DOHH2 (cell line): Measurements from ENCODE around the gene DCP1B.

ENCODE experiments used
- H3F3A ChIP-seq: fragments of 200-600 bp; sonication (generic), shearing (Covaris generic); 2 replicates; pipeline ENCODE4 v1.6.0; 2016; ENCODE audit warnings: antibody characterized with exemption, mild to moderate bottlenecking; ENCODE audit not compliant: control insufficient read depth, insufficient read depth
- H3K27ac ChIP-seq: fragments of 200-600 bp; sonication (generic); 2 replicates; pipeline ENCODE4 v1.5.1; 2014; ENCODE audit warnings: low read depth, mild to moderate bottlenecking, low read length, moderate library complexity
- H3K27me3 ChIP-seq: fragments of 200-600 bp; sonication (generic); 2 replicates; pipeline ENCODE4 v1.6.1; 2014; ENCODE audit warnings: mild to moderate bottlenecking, low read length, mixed read lengths; ENCODE audit not compliant: control insufficient read depth
- H3K36me3 ChIP-seq: fragments of 200-600 bp; sonication (generic); 2 replicates; pipeline ENCODE4 v1.6.1; 2014; ENCODE audit warnings: mild to moderate bottlenecking, low read length, moderate library complexity, mixed read lengths; ENCODE audit not compliant: control insufficient read depth
- H3K4me1 ChIP-seq: fragments of 200-600 bp; sonication (generic); 2 replicates; pipeline ENCODE4 v1.6.1; 2014; ENCODE audit warnings: mild to moderate bottlenecking, low read length, mixed read lengths; ENCODE audit not compliant: control insufficient read depth
- H3K4me2 ChIP-seq: fragments of 200-600 bp; sonication (generic); 2 replicates; pipeline ENCODE4 v1.6.0; 2014; ENCODE audit warnings: mild to moderate bottlenecking, low read length, moderate library complexity
- H3K4me3 ChIP-seq: fragments of 200-600 bp; sonication (generic); 2 replicates; pipeline ENCODE4 v1.5.1; 2014; ENCODE audit warnings: mild to moderate bottlenecking, low read length, mixed read lengths
- H3K79me2 ChIP-seq: fragments of 200-600 bp; sonication (generic); 2 replicates; pipeline ENCODE4 v1.6.1; 2014; ENCODE audit warnings: mild to moderate bottlenecking, low read length, mixed read lengths; ENCODE audit not compliant: control insufficient read depth
- H3K9me2 ChIP-seq: fragments of 200-600 bp; sonication (generic); replicated peaks from 2 replicates; pipeline ENCODE4 v1.6.1; 2014; ENCODE audit warnings: mild to moderate bottlenecking, low read length, mixed read lengths; ENCODE audit not compliant: control insufficient read depth
- H3K9me3 ChIP-seq: fragments of 200-600 bp; sonication (generic); 2 replicates; pipeline ENCODE4 v1.6.1; 2014; ENCODE audit warnings: antibody characterized with exemption, low read length, mixed read lengths; ENCODE audit not compliant: control insufficient read depth, insufficient read depth
- H4K20me1 ChIP-seq: fragments of 200-600 bp; sonication (generic); 2 replicates; pipeline ENCODE4 v1.6.0; 2014; ENCODE audit warnings: low read depth, mild to moderate bottlenecking, antibody characterized with exemption, low read length, moderate library complexity; ENCODE audit not compliant: control insufficient read depth, insufficient read depth
- EZH2phosphoT487 ChIP-seq: fragments of 200-600 bp; sonication (generic); IDR thresholded peaks from 2 replicates; pipeline ENCODE4 v1.6.1; 2017; ENCODE audit warnings: borderline replicate concordance, mild to moderate bottlenecking, antibody characterized with exemption, low read length, moderate library complexity, mixed read lengths
- TF ChIP-seq, protein P1 (sequence below): fragments of 200-600 bp; sonication (generic); IDR thresholded peaks from one replicate; pipeline ENCODE4 v1.5.1; 2014; ENCODE audit warnings: antibody characterized with exemption, mild to moderate bottlenecking, low read depth, low read length; ENCODE audit not compliant: poor library complexity, severe bottlenecking

Gene DCP1B

DNA sequence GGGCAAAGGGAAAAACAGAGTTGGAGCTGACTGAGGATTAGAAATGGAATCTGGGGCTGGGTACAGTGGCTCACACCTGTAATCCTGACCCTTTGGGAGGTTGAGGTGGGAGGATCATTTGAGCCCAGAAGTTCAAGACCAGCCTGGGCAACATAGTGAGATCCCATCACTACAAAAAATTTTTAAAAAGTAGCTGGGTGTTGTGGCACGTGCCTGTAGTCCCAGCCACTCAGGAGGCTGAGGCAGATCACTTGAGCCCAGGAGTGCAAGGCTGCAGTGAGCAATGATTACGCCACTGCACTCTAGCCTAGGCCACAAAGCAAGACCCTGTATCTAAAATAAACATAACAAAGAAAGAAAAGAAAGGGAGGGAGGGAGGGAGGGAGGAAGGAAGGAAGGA lies 14.9 kb upstream of the DCP1B start:
- Histone ChIP-seq H3F3A (no peaks in the 10 kb centered on the region), H3K79me2 (no peaks in the 10 kb centered on the region), H3K4me1 (no peaks in the 10 kb centered on the region), H3K27me3 (peaks cover 8% of the 10 kb centered on the region; the same call in 1 of the 2 replicates), H3K36me3 (no peaks in the 10 kb centered on the region), H4K20me1 (no peaks in the 10 kb centered on the region), H3K27ac (no peak overlapping the region), H3K4me3 (no peak overlapping the region), H3K9me2 (no peaks in the 10 kb centered on the region), H3K9me3 (no peaks in the 10 kb centered on the region), H3K4me2 (no peak overlapping the region)
- TF ChIP-seq EZH2phosphoT487: no peak
- TF ChIP-seq, protein P1, sequence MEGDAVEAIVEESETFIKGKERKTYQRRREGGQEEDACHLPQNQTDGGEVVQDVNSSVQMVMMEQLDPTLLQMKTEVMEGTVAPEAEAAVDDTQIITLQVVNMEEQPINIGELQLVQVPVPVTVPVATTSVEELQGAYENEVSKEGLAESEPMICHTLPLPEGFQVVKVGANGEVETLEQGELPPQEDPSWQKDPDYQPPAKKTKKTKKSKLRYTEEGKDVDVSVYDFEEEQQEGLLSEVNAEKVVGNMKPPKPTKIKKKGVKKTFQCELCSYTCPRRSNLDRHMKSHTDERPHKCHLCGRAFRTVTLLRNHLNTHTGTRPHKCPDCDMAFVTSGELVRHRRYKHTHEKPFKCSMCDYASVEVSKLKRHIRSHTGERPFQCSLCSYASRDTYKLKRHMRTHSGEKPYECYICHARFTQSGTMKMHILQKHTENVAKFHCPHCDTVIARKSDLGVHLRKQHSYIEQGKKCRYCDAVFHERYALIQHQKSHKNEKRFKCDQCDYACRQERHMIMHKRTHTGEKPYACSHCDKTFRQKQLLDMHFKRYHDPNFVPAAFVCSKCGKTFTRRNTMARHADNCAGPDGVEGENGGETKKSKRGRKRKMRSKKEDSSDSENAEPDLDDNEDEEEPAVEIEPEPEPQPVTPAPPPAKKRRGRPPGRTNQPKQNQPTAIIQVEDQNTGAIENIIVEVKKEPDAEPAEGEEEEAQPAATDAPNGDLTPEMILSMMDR: no peak

DNA sequence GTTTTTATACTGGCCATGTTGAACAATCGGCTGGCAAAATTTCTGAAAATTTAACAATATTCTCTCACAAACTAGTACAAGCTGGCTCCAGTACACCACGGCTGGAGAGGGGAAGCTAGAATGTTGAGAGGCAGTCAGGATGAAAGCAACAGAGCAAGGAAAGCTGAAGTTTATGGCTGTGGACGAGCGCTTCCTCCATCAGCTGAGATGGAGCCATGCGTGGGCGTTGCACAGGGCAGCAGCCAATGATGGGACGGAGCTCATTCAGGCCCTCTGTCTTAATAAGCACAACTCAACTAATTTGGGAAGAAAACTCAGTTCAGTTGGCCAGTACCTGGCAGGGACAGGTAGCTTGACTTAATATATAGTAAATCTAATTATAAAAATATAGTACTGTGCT lies 14.1 kb upstream of the DCP1B start:
- H3K4me3 ChIP-seq: no peak overlapping the region
- TF ChIP-seq EZH2phosphoT487: no peak
- TF ChIP-seq, protein P1: no peak
- H3K27me3 ChIP-seq: peaks cover 8% of the 10 kb centered on the region; the same call in 1 of the 2 replicates
- H3K9me3 ChIP-seq: no peaks in the 10 kb centered on the region
- H3K36me3 ChIP-seq: no peaks in the 10 kb centered on the region
- H3F3A ChIP-seq: no peaks in the 10 kb centered on the region
- H3K9me2 ChIP-seq: no peaks in the 10 kb centered on the region
- H3K4me1 ChIP-seq: no peaks in the 10 kb centered on the region
- no peak overlapping the region for H3K27ac ChIP-seq
- no peaks in the 10 kb centered on the region for H3K79me2 ChIP-seq
- no peak overlapping the region for H3K4me2 ChIP-seq
- H4K20me1 ChIP-seq: no peaks in the 10 kb centered on the region

DNA sequence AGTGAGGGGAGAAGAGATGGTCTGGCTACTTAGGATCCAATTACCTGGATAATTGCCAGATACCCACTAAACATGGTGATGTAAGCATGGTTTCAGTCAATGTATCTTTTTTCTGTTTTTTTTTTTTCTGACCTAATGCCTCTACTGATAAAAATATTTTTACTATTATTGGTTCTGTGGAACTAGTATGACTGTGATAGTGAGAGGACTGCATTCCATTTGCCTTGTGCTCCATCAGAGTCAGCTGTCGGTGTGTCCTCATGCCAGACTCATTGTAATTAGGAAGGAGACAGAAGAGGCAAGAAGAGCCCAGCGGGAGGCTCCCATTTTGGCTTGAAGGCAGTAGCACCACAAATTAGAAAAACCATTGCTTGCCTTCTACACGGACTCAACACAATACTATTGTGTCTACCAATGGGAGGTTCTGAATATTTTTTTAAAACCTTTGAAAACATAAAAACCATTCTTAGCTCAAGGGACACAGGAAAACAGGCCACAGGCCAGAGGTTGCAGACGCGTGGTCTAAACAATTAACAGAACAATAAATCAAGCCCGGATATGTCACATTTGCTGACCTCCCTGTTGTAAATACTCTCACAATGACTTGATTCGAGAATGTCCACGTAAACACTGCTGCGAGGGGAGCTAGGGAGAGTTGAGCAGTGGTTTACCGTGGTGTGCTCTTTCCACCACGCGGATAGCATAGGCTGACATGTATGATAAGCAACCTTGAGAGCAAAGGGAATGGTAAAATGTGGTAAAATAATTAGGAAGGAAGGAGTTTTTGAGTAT lies 13.5 kb upstream of the DCP1B start:
- no peak for TF ChIP-seq EZH2phosphoT487
- TF ChIP-seq, protein P1: no peak
- no peak overlapping the region for H3K4me3 ChIP-seq
- H3K4me2 ChIP-seq: no peak overlapping the region
- no peaks in the 10 kb centered on the region for H3K36me3 ChIP-seq
- no peaks in the 10 kb centered on the region for H3K9me3 ChIP-seq
- no peaks in the 10 kb centered on the region for H4K20me1 ChIP-seq
- H3K27me3 ChIP-seq: peaks cover 8% of the 10 kb centered on the region; the same call in 1 of the 2 replicates
- H3K79me2 ChIP-seq: no peaks in the 10 kb centered on the region
- H3K9me2 ChIP-seq: no peaks in the 10 kb centered on the region
- no peaks in the 10 kb centered on the region for H3K4me1 ChIP-seq
- H3K27ac ChIP-seq: no peak overlapping the region
- H3F3A ChIP-seq: no peaks in the 10 kb centered on the region
